Measurements from ENCODE around the gene GTSE1. TPM values are rescaled to one million over a fixed set of nuclear protein-coding genes. Genes with fewer than 3 reads are reported as not detected.

Gene GTSE1
- polyA plus RNA-seq, 3 donors, result 0.04 TPM; not detected in 2

GRCh38 chr22:46374663-46375474 is 78.2 kb downstream of the GTSE1 start:
- no peaks in the 10 kb centered on the region for H3K79me2 ChIP-seq (ENCODE audit: insufficient read depth, low read length)
- H3K36me3 ChIP-seq (replicated peaks in 1 of 2; ENCODE audit: control insufficient read depth in 1 of 2, insufficient read depth in 2 of 2, low read length in 2 of 2), result no peaks in the 10 kb centered on the region
- intact Hi-C loops (cut with micrococcal nuclease), result no loop called here
- no peak overlapping the region for H3K27ac ChIP-seq (ENCODE audit: low read depth in 1 of 2, low read length in 2 of 2)
- no peak overlapping the region for H3K9ac ChIP-seq (ENCODE audit: insufficient read depth, low read length, poor library complexity, severe bottlenecking)
- Mint-ChIP-seq H3K4me1 (peaks cover 11% of the 10 kb centered on the region), H3K27ac (no peak overlapping the region), H3K36me3 (peaks cover 0 to 4% of the 10 kb centered on the region in 2 donors), H3K9me3 (peaks cover 9 to 25% (median 21%) of the 10 kb centered on the region in 7 donors), H3K4me3 (peak overlapping the region; percentile 24 to 46), H3K27me3 (ENCODE audit: low read depth in 3 of 3) (peaks cover 14 to 32% (median 25%) of the 10 kb centered on the region in 3 donors)
- H3K9me3 ChIP-seq (replicated peaks in 1 of 2; ENCODE audit: control insufficient read depth in 1 of 2, insufficient read depth in 1 of 2, low read length in 2 of 2), result peaks cover 0 to 18% of the 10 kb centered on the region in 2 donors
- H3K4me2 ChIP-seq (replicated peaks; ENCODE audit: extremely low read depth, low read length, poor library complexity, severe bottlenecking), result no peak overlapping the region
- TF ChIP-seq, protein P1, sequence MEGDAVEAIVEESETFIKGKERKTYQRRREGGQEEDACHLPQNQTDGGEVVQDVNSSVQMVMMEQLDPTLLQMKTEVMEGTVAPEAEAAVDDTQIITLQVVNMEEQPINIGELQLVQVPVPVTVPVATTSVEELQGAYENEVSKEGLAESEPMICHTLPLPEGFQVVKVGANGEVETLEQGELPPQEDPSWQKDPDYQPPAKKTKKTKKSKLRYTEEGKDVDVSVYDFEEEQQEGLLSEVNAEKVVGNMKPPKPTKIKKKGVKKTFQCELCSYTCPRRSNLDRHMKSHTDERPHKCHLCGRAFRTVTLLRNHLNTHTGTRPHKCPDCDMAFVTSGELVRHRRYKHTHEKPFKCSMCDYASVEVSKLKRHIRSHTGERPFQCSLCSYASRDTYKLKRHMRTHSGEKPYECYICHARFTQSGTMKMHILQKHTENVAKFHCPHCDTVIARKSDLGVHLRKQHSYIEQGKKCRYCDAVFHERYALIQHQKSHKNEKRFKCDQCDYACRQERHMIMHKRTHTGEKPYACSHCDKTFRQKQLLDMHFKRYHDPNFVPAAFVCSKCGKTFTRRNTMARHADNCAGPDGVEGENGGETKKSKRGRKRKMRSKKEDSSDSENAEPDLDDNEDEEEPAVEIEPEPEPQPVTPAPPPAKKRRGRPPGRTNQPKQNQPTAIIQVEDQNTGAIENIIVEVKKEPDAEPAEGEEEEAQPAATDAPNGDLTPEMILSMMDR (IDR thresholded peaks at IDR 0.05), result no peak
- peaks cover 0 to 13% of the 10 kb centered on the region in 2 donors for H3K27me3 ChIP-seq (ENCODE audit: control insufficient read depth in 2 of 2, insufficient read depth in 2 of 2, low read length in 2 of 2)
- H2AFZ ChIP-seq (ENCODE audit: insufficient read depth, low read depth, low read length, poor library complexity, severe bottlenecking), result no peak overlapping the region
- H3K4me1 ChIP-seq (ENCODE audit: control insufficient read depth in 1 of 2, insufficient read depth in 2 of 2, low read length in 2 of 2), result no peaks in the 10 kb centered on the region
- H4K20me1 ChIP-seq (ENCODE audit: insufficient read depth, low read length), result no peaks in the 10 kb centered on the region
- DNase-seq, result no peak
- 85% methylated on average over 33 of the region's 38 CpGs for WGBS (ENCODE audit: insufficient coverage)
- no peak overlapping the region for H3K4me3 ChIP-seq (replicated peaks in 1 of 3; ENCODE audit: low read depth in 2 of 3, low read length in 3 of 3)

- Histone ChIP-seq H4K20me1 (ENCODE audit: insufficient read depth, low read length) (no peaks in the 10 kb centered on the region), H3K9ac (ENCODE audit: insufficient read depth, low read length, poor library complexity, severe bottlenecking) (no peak overlapping the region), H3K9me3 (replicated peaks in 1 of 2; ENCODE audit: control insufficient read depth in 1 of 2, insufficient read depth in 1 of 2, low read length in 2 of 2) (peaks cover 0 to 18% of the 10 kb centered on the region in 2 donors), H2AFZ (ENCODE audit: insufficient read depth, low read depth, low read length, poor library complexity, severe bottlenecking) (no peak overlapping the region), H3K4me2 (replicated peaks; ENCODE audit: extremely low read depth, low read length, poor library complexity, severe bottlenecking) (no peak overlapping the region), H3K36me3 (replicated peaks in 1 of 2; ENCODE audit: control insufficient read depth in 1 of 2, insufficient read depth in 2 of 2, low read length in 2 of 2) (no peaks in the 10 kb centered on the region), H3K79me2 (ENCODE audit: insufficient read depth, low read length) (no peaks in the 10 kb centered on the region), H3K27ac (ENCODE audit: low read depth in 1 of 2, low read length in 2 of 2) (no peak overlapping the region), H3K4me3 (replicated peaks in 1 of 3; ENCODE audit: low read depth in 2 of 3, low read length in 3 of 3) (no peak overlapping the region), H3K27me3 (ENCODE audit: control insufficient read depth in 2 of 2, insufficient read depth in 2 of 2, low read length in 2 of 2) (peaks cover 0 to 13% of the 10 kb centered on the region in 2 donors), H3K4me1 (ENCODE audit: control insufficient read depth in 1 of 2, insufficient read depth in 2 of 2, low read length in 2 of 2) (no peaks in the 10 kb centered on the region)
- Mint-ChIP-seq H3K36me3 (peaks cover 0 to 4% of the 10 kb centered on the region in 2 donors), H3K27ac (no peak overlapping the region), H3K27me3 (ENCODE audit: low read depth in 3 of 3) (peaks cover 14 to 32% (median 19%) of the 10 kb centered on the region in 3 donors), H3K9me3 (peaks cover 9 to 25% (median 21%) of the 10 kb centered on the region in 7 donors), H3K4me1 (peaks cover 11% of the 10 kb centered on the region), H3K4me3 (no peak overlapping the region)
- DNase-seq, result no peak
- intact Hi-C loops (cut with micrococcal nuclease), result no loop called here
- WGBS (ENCODE audit: insufficient coverage), result 90% methylated on average over 2 of the region's 3 CpGs
- TF ChIP-seq, protein P1 (IDR thresholded peaks at IDR 0.05), result no peak
Observed at GRCh38 chr22:46376111-46376510, 79.4 kb downstream of the GTSE1 start.
